Parathyroid adenoma (tissue), 2 donors: ENCODE data around the gene TULP3.

Experiments used
- H2AFZ ChIP-seq: fragments of 300-600 bp; sonication (generic); one replicate; pipeline ENCODE4 v1.7.0; 2017; ENCODE audit warnings: antibody characterized with exemption, mild to moderate bottlenecking
- H3K27ac ChIP-seq: fragments of 300-600 bp; sonication (generic); one replicate; pipeline ENCODE4 v1.7.0; 2017
- H3K27me3 ChIP-seq: fragments of 300-600 bp; sonication (generic); one replicate; pipeline ENCODE4 v1.7.0; 2017; ENCODE audit warnings: low read length; ENCODE audit not compliant: control insufficient read depth, insufficient read depth
- H3K36me3 ChIP-seq: fragments of 300-600 bp; sonication (generic); one replicate; pipeline ENCODE4 v1.7.0; 2017; ENCODE audit warnings: low read length; ENCODE audit not compliant: control insufficient read depth, insufficient read depth
- H3K4me1 ChIP-seq: fragments of 300-600 bp; sonication (generic); one replicate; pipeline ENCODE4 v1.7.0; 2017; ENCODE audit warnings: control low read depth
- H3K4me2 ChIP-seq: fragments of 300-600 bp; sonication (generic); one replicate; pipeline ENCODE4 v1.7.0; 2017; ENCODE audit warnings: low read length
- H3K4me3 ChIP-seq: fragments of 300-600 bp; sonication (generic); one replicate; pipeline ENCODE4 v1.7.0; 2017; ENCODE audit warnings: low read depth, low read length
- H3K79me2 ChIP-seq: fragments of 300-600 bp; sonication (generic); one replicate; pipeline ENCODE4 v1.7.0; 2017; ENCODE audit warnings: control low read depth
- H3K9ac ChIP-seq: fragments of 300-600 bp; sonication (generic); one replicate; pipeline ENCODE4 v1.7.0; 2017; ENCODE audit warnings: mild to moderate bottlenecking
- H3K9me3 ChIP-seq: fragments of 300-600 bp; sonication (generic); one replicate; pipeline ENCODE4 v1.7.0; 2017; ENCODE audit warnings: low read length; ENCODE audit not compliant: control insufficient read depth
- CTCF ChIP-seq: fragments of 300-600 bp; sonication (generic); IDR thresholded peaks from one replicate; pipeline ENCODE4 v1.7.0; 2017; ENCODE audit warnings: antibody characterized with exemption, mild to moderate bottlenecking
- donor health status: primary hyperparathyroidism.

Gene TULP3

GRCh38 chr12:2900642-2901041, 10.0 kb downstream of the TULP3 start:
- no peaks in the 10 kb centered on the region for H3K4me1 ChIP-seq
- no peak overlapping the region for H2AFZ ChIP-seq
- no peak overlapping the region for H3K27ac ChIP-seq
- no peak overlapping the region for H3K4me3 ChIP-seq
- H3K9ac ChIP-seq, result no peak overlapping the region
- H3K36me3 ChIP-seq, result no peaks in the 10 kb centered on the region
- H3K27me3 ChIP-seq, result no peaks in the 10 kb centered on the region
- TF ChIP-seq CTCF, result no peak
- H3K4me2 ChIP-seq, result no peak overlapping the region
- no peaks in the 10 kb centered on the region for H3K9me3 ChIP-seq
- H3K79me2 ChIP-seq, result peaks cover 16% of the 10 kb centered on the region

DNA sequence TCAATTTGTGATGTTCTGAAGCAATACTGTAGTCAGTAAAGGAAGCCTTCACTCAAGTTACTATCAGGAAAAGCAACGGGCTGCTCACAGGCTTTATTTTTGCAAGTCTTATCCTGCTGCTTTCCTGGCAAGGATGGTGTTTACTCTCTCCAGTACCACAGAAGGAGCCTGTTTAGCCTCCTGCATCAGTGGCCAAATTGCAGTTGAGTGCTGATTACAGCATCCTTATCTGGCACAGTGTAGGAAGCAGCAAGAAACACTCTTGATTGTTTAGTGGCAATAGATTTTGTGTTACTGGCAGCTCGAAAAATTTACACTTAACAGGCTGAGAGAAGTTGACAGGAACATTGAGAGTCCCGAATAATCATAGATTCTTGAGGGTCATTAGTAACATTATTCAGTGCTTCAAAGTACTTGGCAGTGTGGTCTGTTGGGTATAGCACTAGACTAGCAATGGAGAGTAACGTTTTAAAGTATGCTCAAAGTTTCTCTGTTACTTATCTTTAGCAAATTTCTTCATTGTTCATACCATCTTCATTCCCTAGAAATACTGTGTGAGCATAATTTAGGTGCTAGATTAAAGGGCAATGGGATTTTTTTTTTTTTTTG, 11.7 kb downstream of the TULP3 start:
- Histone ChIP-seq H3K36me3 (no peaks in the 10 kb centered on the region), H2AFZ (no peak overlapping the region), H3K27me3 (no peaks in the 10 kb centered on the region), H3K4me1 (no peaks in the 10 kb centered on the region), H3K9me3 (no peaks in the 10 kb centered on the region), H3K79me2 (peaks cover 9% of the 10 kb centered on the region), H3K27ac (no peak overlapping the region), H3K4me3 (no peak overlapping the region), H3K4me2 (no peak overlapping the region), H3K9ac (no peak overlapping the region)
- TF ChIP-seq CTCF, result no peak

- no peaks in the 10 kb centered on the region for H3K36me3 ChIP-seq
- H3K9me3 ChIP-seq, result no peaks in the 10 kb centered on the region
- H3K27me3 ChIP-seq, result no peaks in the 10 kb centered on the region
- H3K79me2 ChIP-seq, result no peaks in the 10 kb centered on the region
- H3K4me1 ChIP-seq, result no peaks in the 10 kb centered on the region
- no peak overlapping the region for H3K27ac ChIP-seq
- no peak overlapping the region for H3K4me2 ChIP-seq
- no peak for TF ChIP-seq CTCF
- no peak overlapping the region for H3K9ac ChIP-seq
- no peak overlapping the region for H3K4me3 ChIP-seq
- no peak overlapping the region for H2AFZ ChIP-seq
Observed at GRCh38 chr12:2904260-2904659, 13.6 kb downstream of the TULP3 start.

DNA sequence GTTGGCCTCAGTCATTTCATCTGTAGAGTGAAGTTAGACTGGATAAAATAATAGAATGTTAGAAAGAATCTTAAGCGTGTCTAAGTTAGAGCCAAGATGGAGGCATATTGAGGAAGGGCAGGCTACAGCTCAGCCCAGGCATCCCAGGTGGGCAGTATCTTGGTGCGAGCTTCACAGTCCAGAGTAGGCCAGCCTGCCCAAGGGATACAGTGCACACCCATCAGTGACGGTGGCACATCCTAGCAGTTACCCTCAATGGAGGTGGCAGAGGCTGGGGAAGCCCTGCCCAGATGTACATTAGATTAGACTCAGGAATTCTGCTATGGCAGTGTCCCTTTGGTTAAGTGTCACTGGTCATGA, 21.5 kb downstream of the TULP3 start:
- H3K27me3 ChIP-seq, result no peaks in the 10 kb centered on the region
- peaks cover 10% of the 10 kb centered on the region for H3K79me2 ChIP-seq
- no peak overlapping the region for H3K27ac ChIP-seq
- H3K36me3 ChIP-seq, result no peaks in the 10 kb centered on the region
- H2AFZ ChIP-seq, result no peak overlapping the region
- H3K4me3 ChIP-seq, result no peak overlapping the region
- H3K4me1 ChIP-seq, result no peaks in the 10 kb centered on the region
- no peak overlapping the region for H3K9ac ChIP-seq
- H3K4me2 ChIP-seq, result no peak overlapping the region
- no peak for TF ChIP-seq CTCF
- H3K9me3 ChIP-seq, result no peaks in the 10 kb centered on the region

GRCh38 chr12:2919249-2919648, 28.6 kb downstream of the TULP3 start:
- no peak overlapping the region for H3K4me3 ChIP-seq
- H3K9ac ChIP-seq, result no peak overlapping the region
- no peak overlapping the region for H3K27ac ChIP-seq
- no peaks in the 10 kb centered on the region for H3K4me1 ChIP-seq
- no peak overlapping the region for H2AFZ ChIP-seq
- no peaks in the 10 kb centered on the region for H3K9me3 ChIP-seq
- TF ChIP-seq CTCF, result no peak
- no peaks in the 10 kb centered on the region for H3K27me3 ChIP-seq
- H3K79me2 ChIP-seq, result peaks cover 7% of the 10 kb centered on the region
- H3K36me3 ChIP-seq, result no peaks in the 10 kb centered on the region
- H3K4me2 ChIP-seq, result no peak overlapping the region
